NCI-H2081 (cell line): ENCODE measurements around the gene CAMK2D.
"Not testable (repeated sequence)": the region's sequence is repeated elsewhere in the genome, so short reads cannot be mapped to it uniquely, and the experiment has no call there.

ENCODE experiments used
- DNase-seq, 2 experiments: peaks; one replicate each; lab custom pipeline; 2025; lab: John Stamatoyannopoulos, UW

CAMK2D gene

GRCh38 chr4:113761620-113762185 is at the start of gene CAMK2D:
Gene CAMK2D, minus strand, starts transcription at chr4:113761738. Its CDS starts 670 bp downstream, at chr4:113761068.
- peak; percentile 54 to 78 for DNase-seq

- DNase-seq: no peak
These were observed 49.4 kb upstream of the CAMK2D start for GRCh38 chr4:113810906-113811305.

GRCh38 chr4:113809311-113809710 is 47.8 kb upstream of the CAMK2D start:
- no peak for DNase-seq

- no peak for DNase-seq
These were observed 45.3 kb upstream of the CAMK2D start for GRCh38 chr4:113806850-113807249.

- no peak for DNase-seq
These were observed 40.3 kb upstream of the CAMK2D start for GRCh38 chr4:113801882-113802281.

- DNase-seq: not testable (repeated sequence)
These were observed 34.8 kb upstream of the CAMK2D start for GRCh38 chr4:113796381-113796780.

GRCh38 chr4:113790478-113790877 is 28.9 kb upstream of the CAMK2D start:
- no peak for DNase-seq

GRCh38 chr4:113788888-113789287 is 27.4 kb upstream of the CAMK2D start:
- no peak for DNase-seq

GRCh38 chr4:113785781-113786180 is 24.2 kb upstream of the CAMK2D start:
- DNase-seq: no peak

GRCh38 chr4:113784497-113785250 is 23.1 kb upstream of the CAMK2D start:
- no peak for DNase-seq

- no peak for DNase-seq
These were observed 22.2 kb upstream of the CAMK2D start for GRCh38 chr4:113783701-113784100.

- DNase-seq: no peak
These were observed 21.8 kb upstream of the CAMK2D start for GRCh38 chr4:113783289-113783688.

GRCh38 chr4:113781439-113782040 is 20.0 kb upstream of the CAMK2D start:
- DNase-seq: peak; percentile 3 to 26

GRCh38 chr4:113776679-113777078 is 15.1 kb upstream of the CAMK2D start:
- no peak for DNase-seq

GRCh38 chr4:113776016-113776415 is 14.5 kb upstream of the CAMK2D start:
- no peak for DNase-seq

- no peak for DNase-seq
These were observed 12.2 kb upstream of the CAMK2D start for GRCh38 chr4:113773756-113774155.

GRCh38 chr4:113773014-113773413 is 11.5 kb upstream of the CAMK2D start:
- DNase-seq: no peak

GRCh38 chr4:113772319-113772718 is 10.8 kb upstream of the CAMK2D start:
- DNase-seq: no peak

- no peak for DNase-seq
These were observed 8.2 kb upstream of the CAMK2D start for GRCh38 chr4:113769744-113770143.

- no peak for DNase-seq
These were observed 7.4 kb upstream of the CAMK2D start for GRCh38 chr4:113768952-113769351.

- no peak for DNase-seq
These were observed 5.3 kb upstream of the CAMK2D start for GRCh38 chr4:113766882-113767281.

GRCh38 chr4:113764720-113765264 is 3.3 kb upstream of the CAMK2D start:
- no peak for DNase-seq

GRCh38 chr4:113763923-113764322 is 2.4 kb upstream of the CAMK2D start:
- not testable (repeated sequence) for DNase-seq
